Neural progenitor cell (in vitro differentiated cells): Measurements from ENCODE around the gene FARS2.

ENCODE experiments used
- CTCF ChIP-seq: fragments of 200-600 bp; sonication (generic); IDR thresholded peaks from 2 replicates; pipeline ENCODE4 v1.5.1; 2017; ENCODE audit warnings: antibody characterized with exemption, mild to moderate bottlenecking
- EZH2 ChIP-seq: fragments of 200-600 bp; sonication (generic); IDR thresholded peaks from 2 replicates; pipeline ENCODE4 v1.6.1; 2017; ENCODE audit warnings: antibody characterized with exemption, mild to moderate bottlenecking, moderate library complexity

GRCh38 chr6:5214570-5215052 is 46.7 kb upstream of the FARS2 start:
- TF ChIP-seq CTCF (peak; percentile 92), EZH2 (no peak)
